ENCODE measurements around the gene CFAP61.

GRCh38 chr20:20188647-20189046 lies 136.3 kb downstream of the CFAP61 start:
- TF ChIP-seq POLR2A (IDR thresholded peaks at IDR 0.05) (no peak), CTCF (IDR thresholded peaks at IDR 0.05) (no peak), POLR2AphosphoS5 (IDR thresholded peaks at IDR 0.05) (no peak)

Data from breast epithelium (tissue), 3 donors.